Caki2 (cell line): ENCODE measurements around the gene LYRM9. TPM values are rescaled to one million over a fixed set of nuclear protein-coding genes. Genes with fewer than 3 reads are reported as not detected.
"Not testable (repeated sequence)": the region's sequence is repeated elsewhere in the genome, so short reads cannot be mapped to it uniquely, and the experiment has no call there.

Source experiments
- DNase-seq: peaks from one replicate; pipeline ENCODE4 v3.0.0-alpha.2; 2015; ENCODE audit warnings: low read depth
- in situ Hi-C: cut with HindIII; loops from 2 replicates; pipeline ENCODE4 v1.10.0; 2016; ENCODE audit warnings: low sequenced_read_pairs, low pct_unique_long_range_greater_than_20kb, mixed read lengths
- total RNA-seq: library from RNA; depleted of rRNA; stranded (reverse); fragments of >200 nt; shearing (Covaris generic); gene quantifications from 2 replicates; pipeline ENCODE4 v1.2.3, GENCODE V29; 2014; ENCODE audit warnings: low replicate concordance

The LYRM9 gene
- total RNA-seq, 1 experiment from 2014 or later, result 2.5 TPM

GRCh38 chr17:27853091-27853490 is 40.1 kb downstream of the LYRM9 start:
- in situ Hi-C loops, result no loop called here
- no peak for DNase-seq

- DNase-seq, result no peak
- in situ Hi-C loops, result no loop called here
Measured at GRCh38 chr17:27849474-27850185, 43.5 kb downstream of the LYRM9 start.

- in situ Hi-C loops, result no loop called here
Measured at GRCh38 chr17:27848931-27849330, 44.2 kb downstream of the LYRM9 start.

GRCh38 chr17:27846808-27847307 is 46.3 kb downstream of the LYRM9 start:
- DNase-seq, in situ Hi-C loops: not testable (repeated sequence)

More at GRCh38 chr17:27848931-27849330, 44.2 kb downstream of the LYRM9 start:
- no peak for DNase-seq

- DNase-seq, result no peak
- in situ Hi-C loops, result no loop called here
Measured at GRCh38 chr17:27846042-27846655, 47.0 kb downstream of the LYRM9 start.

- in situ Hi-C loops, result no loop called here
Measured at GRCh38 chr17:27845264-27846041, 47.7 kb downstream of the LYRM9 start.

GRCh38 chr17:27840688-27841087 is 52.5 kb downstream of the LYRM9 start:
- in situ Hi-C loops, result no loop called here
- no peak for DNase-seq

More at GRCh38 chr17:27845264-27846041, 47.7 kb downstream of the LYRM9 start:
- DNase-seq, result no peak

GRCh38 chr17:27840406-27840678 is 52.8 kb downstream of the LYRM9 start:
- in situ Hi-C loops, DNase-seq: not testable (repeated sequence)

- in situ Hi-C loops, DNase-seq: not testable (repeated sequence)
Measured at GRCh38 chr17:27839571-27840405, 53.4 kb downstream of the LYRM9 start.

- DNase-seq, in situ Hi-C loops: not testable (repeated sequence)
Measured at GRCh38 chr17:27838607-27839006, 54.6 kb downstream of the LYRM9 start.

- DNase-seq, in situ Hi-C loops: not testable (repeated sequence)
Measured at GRCh38 chr17:27837769-27838168, 55.4 kb downstream of the LYRM9 start.

GRCh38 chr17:27836651-27837050 is 56.5 kb downstream of the LYRM9 start:
- in situ Hi-C loops, result no loop called here

GRCh38 chr17:27834571-27834970 is 58.6 kb downstream of the LYRM9 start:
- no peak for DNase-seq
- in situ Hi-C loops, result no loop called here

More at GRCh38 chr17:27836651-27837050, 56.5 kb downstream of the LYRM9 start:
- no peak for DNase-seq

- in situ Hi-C loops, result no loop called here
- DNase-seq, result no peak
Measured at GRCh38 chr17:27832831-27833230, 60.3 kb downstream of the LYRM9 start.

- DNase-seq, in situ Hi-C loops: not testable (repeated sequence)
Measured at GRCh38 chr17:27829888-27830287, 63.3 kb downstream of the LYRM9 start.

GRCh38 chr17:27829143-27829711 is 63.9 kb downstream of the LYRM9 start:
- DNase-seq, in situ Hi-C loops: not testable (repeated sequence)
